CD4-positive, alpha-beta T cell treated with Interleukin-6 for 4 hours (primary cell): ENCODE measurements around the gene LDLRAD4.
"Not testable (repeated sequence)": the region's sequence is repeated elsewhere in the genome, so short reads cannot be mapped to it uniquely, and the experiment has no call there.

Experiments used
- DNase-seq: peaks from one replicate; pipeline ENCODE4 v3.0.0-alpha.2; 2020; ENCODE audit warnings: mixed read lengths

The LDLRAD4 gene

GRCh38 chr18:13453714-13454113 lies 235.2 kb downstream of the LDLRAD4 start:
- no peak for DNase-seq

GRCh38 chr18:13454363-13455150 lies 236.0 kb downstream of the LDLRAD4 start:
- no peak for DNase-seq

- DNase-seq = no peak
Observed at GRCh38 chr18:13455471-13455870, 236.9 kb downstream of the LDLRAD4 start.

- DNase-seq = peak; percentile 48
Observed at GRCh38 chr18:13455960-13456481, 237.5 kb downstream of the LDLRAD4 start.

- no peak for DNase-seq
Observed at GRCh38 chr18:13456736-13457271, 238.2 kb downstream of the LDLRAD4 start.

GRCh38 chr18:13457327-13457726 lies 238.8 kb downstream of the LDLRAD4 start:
- DNase-seq = no peak

- DNase-seq = no peak
Observed at GRCh38 chr18:13460946-13461345, 242.4 kb downstream of the LDLRAD4 start.

- DNase-seq = no peak
Observed at GRCh38 chr18:13461469-13461868, 242.9 kb downstream of the LDLRAD4 start.

GRCh38 chr18:13461936-13462335 lies 243.4 kb downstream of the LDLRAD4 start:
- no peak for DNase-seq

GRCh38 chr18:13462686-13463085 lies 244.1 kb downstream of the LDLRAD4 start:
- no peak for DNase-seq

GRCh38 chr18:13463526-13464210 lies 245.1 kb downstream of the LDLRAD4 start:
- DNase-seq = peak; percentile 44

- DNase-seq = peak; percentile 79
Observed at GRCh38 chr18:13464432-13465123, 246.0 kb downstream of the LDLRAD4 start.

- DNase-seq = no peak
Observed at GRCh38 chr18:13465124-13465446, 246.5 kb downstream of the LDLRAD4 start.

- no peak for DNase-seq
Observed at GRCh38 chr18:13465476-13465875, 246.9 kb downstream of the LDLRAD4 start.

- DNase-seq = no peak
Observed at GRCh38 chr18:13470516-13471197, 252.1 kb downstream of the LDLRAD4 start.

GRCh38 chr18:13471198-13471845 lies 252.8 kb downstream of the LDLRAD4 start:
- no peak for DNase-seq

- no peak for DNase-seq
Observed at GRCh38 chr18:13471971-13472628, 253.5 kb downstream of the LDLRAD4 start.

- no peak for DNase-seq
Observed at GRCh38 chr18:13473751-13474150, 255.2 kb downstream of the LDLRAD4 start.

GRCh38 chr18:13474336-13474735 lies 255.8 kb downstream of the LDLRAD4 start:
- DNase-seq = no peak

GRCh38 chr18:13474907-13475545 lies 256.5 kb downstream of the LDLRAD4 start:
- no peak for DNase-seq

GRCh38 chr18:13476312-13476711 lies 257.8 kb downstream of the LDLRAD4 start:
- not testable (repeated sequence) for DNase-seq
